IPS-18a (cell line): Measurements from ENCODE around the gene WWTR1.

Experiments
- H3K27ac ChIP-seq: one replicate; pipeline ENCODE4 v1.5.1; 2013; ENCODE audit warnings: low read length
- H3K27me3 ChIP-seq: one replicate; pipeline ENCODE4 v1.6.1; 2013; ENCODE audit warnings: mild to moderate bottlenecking, low read length; ENCODE audit not compliant: control insufficient read depth, insufficient read depth
- H3K36me3 ChIP-seq: one replicate; pipeline ENCODE4 v1.6.1; 2013; ENCODE audit warnings: low read depth, low read length; ENCODE audit not compliant: control insufficient read depth
- H3K4me1 ChIP-seq: one replicate; pipeline ENCODE4 v1.6.1; 2013; ENCODE audit warnings: low read depth, low read length; ENCODE audit not compliant: control insufficient read depth
- H3K4me3 ChIP-seq: one replicate; pipeline ENCODE4 v1.5.1; 2013; ENCODE audit warnings: low read length
- H3K9ac ChIP-seq: one replicate; pipeline ENCODE4 v1.6.1; 2013; ENCODE audit warnings: mild to moderate bottlenecking, low read length, moderate library complexity
- H3K9me3 ChIP-seq: one replicate; pipeline ENCODE4 v1.6.1; 2013; ENCODE audit warnings: low read depth, low read length; ENCODE audit not compliant: control insufficient read depth

Gene WWTR1

GRCh38 chr3:149653136-149653535, 4.7 kb downstream of the WWTR1 start:
- Histone ChIP-seq H3K4me3 (no peak overlapping the region), H3K9ac (no peak overlapping the region), H3K27ac (no peak overlapping the region), H3K4me1 (peaks cover 22% of the 10 kb centered on the region), H3K36me3 (peaks cover 9% of the 10 kb centered on the region), H3K27me3 (peaks cover 20% of the 10 kb centered on the region), H3K9me3 (no peaks in the 10 kb centered on the region)

- H3K9ac ChIP-seq: no peak overlapping the region
- peaks cover 13% of the 10 kb centered on the region for H3K4me1 ChIP-seq
- H3K9me3 ChIP-seq: no peaks in the 10 kb centered on the region
- no peak overlapping the region for H3K27ac ChIP-seq
- H3K27me3 ChIP-seq: peaks cover 3% of the 10 kb centered on the region
- H3K36me3 ChIP-seq: peaks cover 12% of the 10 kb centered on the region
- H3K4me3 ChIP-seq: no peak overlapping the region
These were observed 7.0 kb downstream of the WWTR1 start for GRCh38 chr3:149650828-149651227.

GRCh38 chr3:149648525-149648924, 9.3 kb downstream of the WWTR1 start:
- no peaks in the 10 kb centered on the region for H3K27me3 ChIP-seq
- no peak overlapping the region for H3K27ac ChIP-seq
- H3K36me3 ChIP-seq: peaks cover 12% of the 10 kb centered on the region
- no peaks in the 10 kb centered on the region for H3K4me1 ChIP-seq
- H3K4me3 ChIP-seq: no peak overlapping the region
- H3K9me3 ChIP-seq: no peaks in the 10 kb centered on the region
- no peak overlapping the region for H3K9ac ChIP-seq

- no peaks in the 10 kb centered on the region for H3K4me1 ChIP-seq
- H3K9ac ChIP-seq: no peak overlapping the region
- H3K27me3 ChIP-seq: no peaks in the 10 kb centered on the region
- no peaks in the 10 kb centered on the region for H3K9me3 ChIP-seq
- H3K27ac ChIP-seq: no peak overlapping the region
- H3K36me3 ChIP-seq: peaks cover 8% of the 10 kb centered on the region
- H3K4me3 ChIP-seq: no peak overlapping the region
These were observed 10.0 kb downstream of the WWTR1 start for GRCh38 chr3:149647812-149648211.

GRCh38 chr3:149647285-149647684, 10.5 kb downstream of the WWTR1 start:
- Histone ChIP-seq H3K9ac (no peak overlapping the region), H3K9me3 (no peaks in the 10 kb centered on the region), H3K4me3 (no peak overlapping the region), H3K27ac (no peak overlapping the region), H3K27me3 (no peaks in the 10 kb centered on the region), H3K4me1 (no peaks in the 10 kb centered on the region), H3K36me3 (peaks cover 6% of the 10 kb centered on the region)

GRCh38 chr3:149646181-149646766, 11.6 kb downstream of the WWTR1 start:
- Histone ChIP-seq H3K36me3 (peaks cover 6% of the 10 kb centered on the region), H3K9ac (no peak overlapping the region), H3K27me3 (no peaks in the 10 kb centered on the region), H3K27ac (no peak overlapping the region), H3K9me3 (no peaks in the 10 kb centered on the region), H3K4me3 (no peak overlapping the region), H3K4me1 (peaks cover 4% of the 10 kb centered on the region)

- Histone ChIP-seq H3K27me3 (no peaks in the 10 kb centered on the region), H3K4me1 (peaks cover 6% of the 10 kb centered on the region), H3K9me3 (no peaks in the 10 kb centered on the region), H3K4me3 (no peak overlapping the region), H3K36me3 (peaks cover 3% of the 10 kb centered on the region), H3K27ac (no peak overlapping the region), H3K9ac (no peak overlapping the region)
These were observed 13.9 kb downstream of the WWTR1 start for GRCh38 chr3:149643963-149644362.

GRCh38 chr3:149643482-149643798, 14.4 kb downstream of the WWTR1 start:
- peaks cover 6% of the 10 kb centered on the region for H3K4me1 ChIP-seq
- H3K27ac ChIP-seq: no peak overlapping the region
- H3K27me3 ChIP-seq: no peaks in the 10 kb centered on the region
- no peak overlapping the region for H3K9ac ChIP-seq
- H3K9me3 ChIP-seq: no peaks in the 10 kb centered on the region
- no peak overlapping the region for H3K4me3 ChIP-seq
- H3K36me3 ChIP-seq: peaks cover 3% of the 10 kb centered on the region

- Histone ChIP-seq H3K9me3 (no peaks in the 10 kb centered on the region), H3K9ac (no peak overlapping the region), H3K36me3 (no peaks in the 10 kb centered on the region), H3K4me3 (no peak overlapping the region), H3K4me1 (peaks cover 6% of the 10 kb centered on the region), H3K27ac (no peak overlapping the region), H3K27me3 (no peaks in the 10 kb centered on the region)
These were observed 16.7 kb downstream of the WWTR1 start for GRCh38 chr3:149640976-149641728.

- no peak overlapping the region for H3K9ac ChIP-seq
- no peak overlapping the region for H3K27ac ChIP-seq
- no peaks in the 10 kb centered on the region for H3K9me3 ChIP-seq
- peaks cover 6% of the 10 kb centered on the region for H3K4me1 ChIP-seq
- H3K27me3 ChIP-seq: no peaks in the 10 kb centered on the region
- H3K36me3 ChIP-seq: no peaks in the 10 kb centered on the region
- H3K4me3 ChIP-seq: no peak overlapping the region
These were observed 18.7 kb downstream of the WWTR1 start for GRCh38 chr3:149639093-149639486.

GRCh38 chr3:149638228-149639092, 19.4 kb downstream of the WWTR1 start:
- H3K27me3 ChIP-seq: no peaks in the 10 kb centered on the region
- no peaks in the 10 kb centered on the region for H3K9me3 ChIP-seq
- no peak overlapping the region for H3K27ac ChIP-seq
- no peaks in the 10 kb centered on the region for H3K36me3 ChIP-seq
- no peak overlapping the region for H3K4me3 ChIP-seq
- H3K4me1 ChIP-seq: peaks cover 6% of the 10 kb centered on the region
- no peak overlapping the region for H3K9ac ChIP-seq
